Thoracic aorta (tissue), 2 donors: ENCODE results near the gene ZPR1. TPM values are rescaled to one million over a fixed set of nuclear protein-coding genes. Genes with fewer than 3 reads are reported as not detected.
A peak's percentile ranks its signal among the peaks of the same experiment; 100 is the strongest.

ENCODE experiments used
- ATAC-seq: fragments of 150-250 bp; one replicate; pipeline ENCODE4 v1.8.0; 2017; ENCODE audit warnings: low read depth; ENCODE audit not compliant: insufficient number of reproducible peaks, low FRiP score
- DNase-seq: peaks from one replicate; pipeline ENCODE4 v3.0.0-alpha.2; 2020; ENCODE audit warnings: low spot score
- H3K27ac ChIP-seq, 2 donors: fragments of 200-600 bp; sonication (generic); 1 replicate in 1 of 2; 2 replicates in 1 of 2; pipeline ENCODE4 v1.5.1; 2016; ENCODE audit warnings: mild to moderate bottlenecking in 2 of 2, moderate library complexity in 2 of 2
- H3K27me3 ChIP-seq: fragments of 200-600 bp; sonication (generic); replicated peaks from 2 replicates; pipeline ENCODE4 v1.6.0; 2016; ENCODE audit warnings: mild to moderate bottlenecking; ENCODE audit not compliant: insufficient read depth
- H3K36me3 ChIP-seq: fragments of 200-600 bp; sonication (generic); one replicate; pipeline ENCODE4 v1.5.1; 2016
- H3K4me1 ChIP-seq, 2 donors: fragments of 200-600 bp; sonication (generic); 1 replicate in 1 of 2; 2 replicates in 1 of 2; pipeline versions ENCODE4 v1.5.1 to v1.6.0; 2016; ENCODE audit warnings: low read depth in 2 of 2, mild to moderate bottlenecking in 1 of 2; ENCODE audit not compliant: control insufficient read depth in 1 of 2
- H3K4me3 ChIP-seq: fragments of 200-600 bp; sonication (generic); 2 replicates; pipeline ENCODE4 v1.5.1; 2016; ENCODE audit warnings: mild to moderate bottlenecking
- H3K9me3 ChIP-seq: fragments of 200-600 bp; sonication (generic); 2 replicates; pipeline ENCODE4 v1.5.1; 2016
- total RNA-seq, 2 donors: library from RNA; depleted of rRNA; stranded (reverse); fragments of >200 nt; gene quantifications; one replicate each; pipeline versions ENCODE4 v1.1.0 to v1.2.3, GENCODE V29; 2016
- TF ChIP-seq, protein P1 (sequence below): fragments of 200-600 bp; sonication (generic); IDR thresholded peaks from one replicate; pipeline ENCODE4 v1.5.1; 2019; ENCODE audit warnings: antibody characterized with exemption

ZPR1 gene
- total RNA-seq, 2 donors from 2014 or later, result 30.7 to 36.2 TPM

DNA sequence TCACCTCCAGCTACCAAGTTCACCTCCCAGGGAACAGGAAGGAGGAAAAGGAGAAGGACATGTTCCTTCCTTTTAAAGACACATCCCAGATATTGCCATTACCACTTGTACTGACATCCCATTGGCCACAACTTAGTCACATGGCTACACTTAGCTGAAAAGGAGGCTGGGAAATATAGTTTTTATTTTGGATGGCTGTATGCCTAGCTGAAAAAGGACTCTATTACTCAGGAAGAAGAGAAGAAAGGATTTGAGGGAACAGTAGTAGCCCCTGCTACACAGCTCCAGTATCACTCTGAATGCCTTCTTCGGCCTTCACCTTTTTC is 5.9 kb upstream of the ZPR1 start:
- no peak for DNase-seq
- peaks cover 0 to 11% of the 10 kb centered on the region in 2 donors for H3K4me1 ChIP-seq
- no peak overlapping the region for H3K4me3 ChIP-seq
- no peaks in the 10 kb centered on the region for H3K27me3 ChIP-seq
- TF ChIP-seq, protein P1, sequence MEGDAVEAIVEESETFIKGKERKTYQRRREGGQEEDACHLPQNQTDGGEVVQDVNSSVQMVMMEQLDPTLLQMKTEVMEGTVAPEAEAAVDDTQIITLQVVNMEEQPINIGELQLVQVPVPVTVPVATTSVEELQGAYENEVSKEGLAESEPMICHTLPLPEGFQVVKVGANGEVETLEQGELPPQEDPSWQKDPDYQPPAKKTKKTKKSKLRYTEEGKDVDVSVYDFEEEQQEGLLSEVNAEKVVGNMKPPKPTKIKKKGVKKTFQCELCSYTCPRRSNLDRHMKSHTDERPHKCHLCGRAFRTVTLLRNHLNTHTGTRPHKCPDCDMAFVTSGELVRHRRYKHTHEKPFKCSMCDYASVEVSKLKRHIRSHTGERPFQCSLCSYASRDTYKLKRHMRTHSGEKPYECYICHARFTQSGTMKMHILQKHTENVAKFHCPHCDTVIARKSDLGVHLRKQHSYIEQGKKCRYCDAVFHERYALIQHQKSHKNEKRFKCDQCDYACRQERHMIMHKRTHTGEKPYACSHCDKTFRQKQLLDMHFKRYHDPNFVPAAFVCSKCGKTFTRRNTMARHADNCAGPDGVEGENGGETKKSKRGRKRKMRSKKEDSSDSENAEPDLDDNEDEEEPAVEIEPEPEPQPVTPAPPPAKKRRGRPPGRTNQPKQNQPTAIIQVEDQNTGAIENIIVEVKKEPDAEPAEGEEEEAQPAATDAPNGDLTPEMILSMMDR, result no peak
- no peaks in the 10 kb centered on the region for H3K36me3 ChIP-seq
- no peak overlapping the region for H3K27ac ChIP-seq
- no peak for ATAC-seq
- no peaks in the 10 kb centered on the region for H3K9me3 ChIP-seq

DNA sequence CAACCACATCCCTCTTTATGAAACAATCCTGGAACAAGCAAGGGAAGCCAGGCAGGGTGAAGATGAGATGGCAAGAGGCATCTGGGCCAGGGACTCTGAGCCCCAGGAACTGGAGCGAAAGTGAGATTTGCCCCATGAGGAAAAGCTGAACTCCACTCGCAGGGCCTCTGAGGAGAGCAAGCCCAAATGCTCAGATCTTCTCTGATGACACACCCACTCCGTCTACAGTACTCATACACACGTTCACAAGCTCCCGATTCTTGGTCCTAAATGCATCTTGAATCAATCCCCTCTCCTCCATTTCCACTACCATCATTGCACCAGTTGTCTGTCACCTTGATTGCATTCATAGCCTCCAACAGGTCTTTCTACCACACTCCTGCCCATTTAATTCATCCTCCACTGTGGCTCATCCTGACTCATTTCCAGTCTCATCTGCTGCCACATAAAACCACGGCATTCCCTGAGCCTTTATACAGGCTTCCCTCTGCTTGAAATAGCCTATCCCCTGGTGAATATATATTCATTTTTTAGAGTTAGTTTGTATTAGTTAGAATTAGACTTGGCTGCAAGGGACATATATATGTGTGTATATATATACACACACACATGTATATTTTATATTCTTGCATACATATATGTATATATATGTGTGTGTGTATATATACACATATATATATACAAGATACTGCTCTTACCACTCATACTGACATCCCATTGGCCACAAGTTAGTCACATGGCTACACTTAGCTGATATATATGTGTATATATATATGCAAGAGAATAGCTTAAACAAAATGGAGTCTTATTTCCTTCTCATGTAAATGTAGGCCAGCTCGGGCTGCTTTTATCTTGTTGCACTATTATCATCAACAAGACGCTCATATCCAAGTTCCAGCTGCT is 5.3 kb upstream of the ZPR1 start:
- DNase-seq (no peak), ATAC-seq (no peak)
- TF ChIP-seq, protein P1, result no peak
- no peaks in the 10 kb centered on the region for H3K27me3 ChIP-seq
- peaks cover 2 to 16% of the 10 kb centered on the region in 2 donors for H3K4me1 ChIP-seq
- no peaks in the 10 kb centered on the region for H3K9me3 ChIP-seq
- no peak overlapping the region for H3K4me3 ChIP-seq
- no peak overlapping the region for H3K27ac ChIP-seq
- no peaks in the 10 kb centered on the region for H3K36me3 ChIP-seq

DNA sequence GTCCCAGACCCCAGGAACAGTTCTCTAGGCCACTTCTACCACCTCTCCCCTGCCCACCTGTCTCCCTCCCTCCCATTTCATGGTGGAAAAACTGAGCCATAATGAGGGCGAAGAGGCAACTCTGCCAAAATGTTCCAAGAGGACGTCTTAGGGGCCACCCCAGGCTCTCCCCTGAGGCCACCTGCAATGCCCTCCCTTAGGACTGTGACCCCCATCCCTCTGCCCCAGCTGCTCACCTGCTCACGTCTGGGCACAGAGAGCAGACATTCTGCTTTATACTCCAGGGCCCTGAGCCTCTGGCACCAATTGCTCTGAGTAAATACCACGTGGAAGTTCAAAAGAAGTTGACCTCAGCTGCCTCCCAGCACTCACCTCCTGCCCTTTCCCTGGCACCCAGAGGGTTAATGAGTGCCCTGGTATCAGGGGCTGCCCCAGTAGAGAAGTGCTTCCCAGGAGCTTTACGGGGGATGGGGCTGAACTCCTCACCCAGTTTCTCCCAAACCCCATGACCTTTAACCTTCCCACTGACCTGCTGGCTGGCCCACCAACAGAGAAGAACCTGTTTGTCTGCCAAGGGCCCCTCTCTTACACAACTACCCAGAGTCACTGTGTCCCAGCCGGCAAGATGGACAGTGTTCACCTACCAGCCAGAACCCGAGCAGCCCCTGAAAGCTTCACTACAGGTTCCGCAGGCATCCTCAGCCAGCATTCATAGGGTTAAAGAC is 4.5 kb upstream of the ZPR1 start:
- no peak for ATAC-seq
- no peak overlapping the region for H3K27ac ChIP-seq
- H3K4me1 ChIP-seq, result peaks cover 2 to 17% of the 10 kb centered on the region in 2 donors
- H3K9me3 ChIP-seq, result no peaks in the 10 kb centered on the region
- H3K4me3 ChIP-seq, result no peak overlapping the region
- TF ChIP-seq, protein P1, result no peak
- no peaks in the 10 kb centered on the region for H3K27me3 ChIP-seq
- H3K36me3 ChIP-seq, result no peaks in the 10 kb centered on the region
- no peak for DNase-seq

DNA sequence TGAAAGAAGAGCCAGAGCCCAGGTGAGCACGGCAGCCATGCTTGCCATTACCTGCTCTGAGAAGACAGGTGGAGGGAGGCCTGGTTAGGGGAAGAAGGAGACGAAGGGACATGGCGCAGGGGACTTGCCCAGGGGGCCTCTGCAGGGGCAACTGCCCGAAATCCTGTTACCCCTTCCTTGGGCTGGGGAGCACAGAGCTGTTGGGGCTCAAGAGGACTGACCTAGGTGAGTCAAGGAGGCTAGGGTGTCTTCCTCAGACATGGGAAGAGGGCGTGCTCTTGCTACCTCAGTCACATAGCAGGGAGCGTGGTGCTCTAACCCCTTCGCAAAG is 4.0 kb upstream of the ZPR1 start, which contains the start of gene APOA5:
TSS of gene APOA5 (minus strand) at position 67 of the 331 bp plus-strand sequence. CDS start at position 48, 19 bp downstream.
- ATAC-seq, result no peak
- TF ChIP-seq, protein P1, result no peak
- H3K27ac ChIP-seq, result no peak within 1 kb of the TSS
- peak within 1 kb of the TSS; percentile 53 for H3K4me3 ChIP-seq
- H3K27me3 ChIP-seq, result no peaks in the 10 kb centered on the region
- peaks cover 6 to 22% of the 10 kb centered on the region in 2 donors for H3K4me1 ChIP-seq
- H3K36me3 ChIP-seq, result no peaks in the 10 kb centered on the region
- H3K9me3 ChIP-seq, result no peaks in the 10 kb centered on the region
- no peak for DNase-seq
